Suprapubic skin (tissue), 4 donors: ENCODE results near the gene TMCC1. TPM values are rescaled to one million over a fixed set of nuclear protein-coding genes. Genes with fewer than 3 reads are reported as not detected.

Source experiments
- DNase-seq, 2 donors: peaks; one replicate each; pipeline ENCODE4 v3.0.0-alpha.2; 2019; ENCODE audit warnings: low spot score in 2 of 2
- H3K27ac ChIP-seq: fragments of 200-600 bp; sonication (generic); one replicate; pipeline ENCODE4 v1.5.1; 2019
- H3K27me3 ChIP-seq: fragments of 200-600 bp; sonication (generic); one replicate; pipeline ENCODE4 v1.5.1; 2019
- H3K36me3 ChIP-seq: fragments of 200-600 bp; sonication (generic); one replicate; pipeline ENCODE4 v1.5.1; 2019
- H3K4me1 ChIP-seq: fragments of 200-600 bp; sonication (generic); one replicate; pipeline ENCODE4 v1.5.1; 2019
- H3K4me3 ChIP-seq: fragments of 200-600 bp; sonication (generic); one replicate; pipeline ENCODE4 v1.5.1; 2019; ENCODE audit warnings: mild to moderate bottlenecking
- H3K9me3 ChIP-seq: fragments of 200-600 bp; sonication (generic); one replicate; pipeline ENCODE4 v1.5.1; 2019
- EP300 ChIP-seq: sonication (generic); formaldehyde crosslinking; IDR thresholded peaks from one replicate; pipeline ENCODE4 v1.6.1; 2017; ENCODE audit warnings: antibody characterized with exemption
- POLR2A ChIP-seq, 2 donors: fragments of 450-650 bp; IDR thresholded peaks; one replicate each; pipeline ENCODE4 v1.6.1; 2017; ENCODE audit warnings: antibody characterized with exemption in 2 of 2, mild to moderate bottlenecking in 2 of 2, moderate library complexity in 2 of 2
- POLR2AphosphoS5 ChIP-seq, 3 donors: sonication (generic); formaldehyde crosslinking; IDR thresholded peaks; one replicate each; pipeline ENCODE4 v1.6.1; 2017; ENCODE audit warnings: antibody characterized with exemption in 3 of 3
- WGBS: methylation state at CpG from one replicate; pipeline ENCODE4 v1.1.5; 2018; 5-methylcytosine and 5-hydroxymethylcytosine counted together
- total RNA-seq, 4 donors: library from RNA; depleted of rRNA; stranded (reverse); fragments of >200 nt; gene quantifications; one replicate each; pipeline ENCODE4 v1.1.0, GENCODE V29; 2016
- TF ChIP-seq, protein P1 (sequence below), 2 donors: fragments of 200-600 bp in 1 of 2; fragments of 450-650 bp in 1 of 2; sonication (generic) in 1 of 2; IDR thresholded peaks; one replicate each; pipeline ENCODE4 v1.5.1; 2016 to 2019; ENCODE audit warnings: antibody characterized with exemption in 2 of 2, mild to moderate bottlenecking in 1 of 2, moderate library complexity in 1 of 2

The TMCC1 gene
- total RNA-seq, 4 donors from 2014 or later: 14.6 to 26.4 (median 22.4) TPM

DNA sequence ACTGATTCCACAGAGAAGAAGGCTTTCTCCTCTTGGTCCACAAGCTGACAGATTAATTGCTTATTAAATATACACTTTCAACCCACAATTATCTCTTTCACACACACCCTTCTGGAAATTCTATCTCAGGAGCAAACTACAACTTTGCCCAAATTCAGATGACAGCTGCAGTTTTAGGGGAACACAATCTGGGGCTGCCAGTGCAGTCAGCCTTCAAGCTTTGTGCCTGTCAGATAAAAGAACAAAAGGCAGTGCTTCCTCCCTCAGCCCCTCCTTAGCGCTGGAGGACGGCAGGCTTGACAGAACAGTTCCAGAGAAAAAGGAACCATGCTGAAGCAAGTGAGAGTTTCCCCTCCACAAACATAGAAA, 99.6 kb downstream of the TMCC1 start:
- Histone ChIP-seq H3K27ac (peak overlapping the region; percentile 83), H3K36me3 (no peaks in the 10 kb centered on the region), H3K27me3 (no peaks in the 10 kb centered on the region), H3K4me3 (peak overlapping the region; percentile 31), H3K9me3 (no peaks in the 10 kb centered on the region), H3K4me1 (peaks cover 27% of the 10 kb centered on the region)
- 11% methylated on average over 2 of the region's 2 CpGs for WGBS
- no peak for DNase-seq
- TF ChIP-seq POLR2A (IDR thresholded peaks at IDR 0.05) (no peak), POLR2AphosphoS5 (IDR thresholded peaks at IDR 0.05) (no peak), EP300 (no peak)
- TF ChIP-seq, protein P1, sequence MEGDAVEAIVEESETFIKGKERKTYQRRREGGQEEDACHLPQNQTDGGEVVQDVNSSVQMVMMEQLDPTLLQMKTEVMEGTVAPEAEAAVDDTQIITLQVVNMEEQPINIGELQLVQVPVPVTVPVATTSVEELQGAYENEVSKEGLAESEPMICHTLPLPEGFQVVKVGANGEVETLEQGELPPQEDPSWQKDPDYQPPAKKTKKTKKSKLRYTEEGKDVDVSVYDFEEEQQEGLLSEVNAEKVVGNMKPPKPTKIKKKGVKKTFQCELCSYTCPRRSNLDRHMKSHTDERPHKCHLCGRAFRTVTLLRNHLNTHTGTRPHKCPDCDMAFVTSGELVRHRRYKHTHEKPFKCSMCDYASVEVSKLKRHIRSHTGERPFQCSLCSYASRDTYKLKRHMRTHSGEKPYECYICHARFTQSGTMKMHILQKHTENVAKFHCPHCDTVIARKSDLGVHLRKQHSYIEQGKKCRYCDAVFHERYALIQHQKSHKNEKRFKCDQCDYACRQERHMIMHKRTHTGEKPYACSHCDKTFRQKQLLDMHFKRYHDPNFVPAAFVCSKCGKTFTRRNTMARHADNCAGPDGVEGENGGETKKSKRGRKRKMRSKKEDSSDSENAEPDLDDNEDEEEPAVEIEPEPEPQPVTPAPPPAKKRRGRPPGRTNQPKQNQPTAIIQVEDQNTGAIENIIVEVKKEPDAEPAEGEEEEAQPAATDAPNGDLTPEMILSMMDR (IDR thresholded peaks at IDR 0.05): no peak

DNA sequence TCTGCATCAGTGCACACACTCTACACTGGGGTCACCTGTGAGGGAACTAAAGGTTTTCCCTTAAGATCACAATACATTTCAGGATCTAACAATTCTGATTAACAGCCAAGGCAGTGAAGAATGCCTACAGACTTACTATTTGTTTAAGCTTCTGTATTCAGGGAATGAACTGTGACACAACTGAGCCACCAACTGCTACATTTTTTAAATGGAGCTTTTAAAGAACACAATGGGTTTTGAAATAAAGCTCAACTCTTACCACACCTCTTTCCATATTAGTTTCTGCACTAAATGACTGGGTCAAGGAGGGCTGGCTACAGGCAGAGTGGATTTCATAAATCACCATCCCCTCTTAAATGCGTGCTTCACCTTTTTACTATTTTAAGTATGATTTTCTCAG, 100.2 kb downstream of the TMCC1 start:
- Histone ChIP-seq H3K4me3 (no peak overlapping the region), H3K27me3 (no peaks in the 10 kb centered on the region), H3K9me3 (no peaks in the 10 kb centered on the region), H3K36me3 (no peaks in the 10 kb centered on the region), H3K4me1 (peaks cover 27% of the 10 kb centered on the region), H3K27ac (peak overlapping the region; percentile 83)
- no peak for DNase-seq
- 97% methylated on average over 1 of the region's 1 CpG for WGBS
- TF ChIP-seq POLR2A (IDR thresholded peaks at IDR 0.05) (no peak), POLR2AphosphoS5 (IDR thresholded peaks at IDR 0.05) (no peak), EP300 (no peak)
- TF ChIP-seq, protein P1 (IDR thresholded peaks at IDR 0.05): no peak

DNA sequence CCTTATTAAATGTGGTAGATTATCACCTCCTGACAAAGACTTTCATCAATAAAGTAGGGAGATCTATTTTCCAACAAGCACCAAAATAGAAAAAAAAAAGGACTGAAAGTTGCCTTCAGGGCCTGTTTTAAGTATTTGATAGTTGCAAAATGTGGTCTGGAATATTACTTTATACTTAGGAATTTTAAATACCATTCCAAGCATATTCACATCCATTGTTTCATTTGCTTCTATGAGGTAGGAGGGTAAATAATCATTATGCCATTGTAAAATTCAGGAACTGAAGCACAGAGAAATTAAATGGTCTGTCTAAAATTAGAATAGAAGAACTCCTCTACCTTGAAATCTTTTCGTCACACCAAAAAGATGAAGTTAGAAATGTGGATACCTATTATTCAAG, 110.0 kb downstream of the TMCC1 start:
- 56% methylated on average over 1 of the region's 1 CpG for WGBS
- Histone ChIP-seq H3K27me3 (no peaks in the 10 kb centered on the region), H3K36me3 (no peaks in the 10 kb centered on the region), H3K4me3 (no peak overlapping the region), H3K9me3 (no peaks in the 10 kb centered on the region), H3K4me1 (no peaks in the 10 kb centered on the region), H3K27ac (no peak overlapping the region)
- TF ChIP-seq EP300: no peak
- TF ChIP-seq POLR2A (IDR thresholded peaks at IDR 0.05): no peak
- TF ChIP-seq, protein P1 (IDR thresholded peaks at IDR 0.05): no peak
- TF ChIP-seq POLR2AphosphoS5 (IDR thresholded peaks at IDR 0.05): no peak
- no peak for DNase-seq

- Histone ChIP-seq H3K4me1 (no peaks in the 10 kb centered on the region), H3K4me3 (no peak overlapping the region), H3K27ac (no peak overlapping the region), H3K9me3 (no peaks in the 10 kb centered on the region), H3K36me3 (no peaks in the 10 kb centered on the region), H3K27me3 (no peaks in the 10 kb centered on the region)
- TF ChIP-seq, protein P1 (IDR thresholded peaks at IDR 0.05): no peak
- TF ChIP-seq POLR2A (IDR thresholded peaks at IDR 0.05): no peak
- TF ChIP-seq POLR2AphosphoS5 (IDR thresholded peaks at IDR 0.05): no peak
- TF ChIP-seq EP300: no peak
- WGBS: 81% methylated on average over 2 of the region's 2 CpGs
- no peak for DNase-seq
These were observed 114.6 kb downstream of the TMCC1 start for GRCh38 chr3:129778871-129779270.

GRCh38 chr3:129777806-129778205, 115.7 kb downstream of the TMCC1 start:
- H3K9me3 ChIP-seq: no peaks in the 10 kb centered on the region
- H3K4me3 ChIP-seq: no peak overlapping the region
- no peaks in the 10 kb centered on the region for H3K27me3 ChIP-seq
- TF ChIP-seq EP300 (no peak), POLR2AphosphoS5 (IDR thresholded peaks at IDR 0.05) (no peak), POLR2A (IDR thresholded peaks at IDR 0.05) (no peak)
- TF ChIP-seq, protein P1 (IDR thresholded peaks at IDR 0.05): no peak
- no peak overlapping the region for H3K27ac ChIP-seq
- no peaks in the 10 kb centered on the region for H3K4me1 ChIP-seq
- 64% methylated on average over 4 of the region's 4 CpGs for WGBS
- DNase-seq: no peak
- no peaks in the 10 kb centered on the region for H3K36me3 ChIP-seq
